HTR-8/SVneo (cell line): Measurements from ENCODE around the gene CWC27.

Experiments used
- DNase-seq: peaks from one replicate; pipeline ENCODE4 v3.0.0; 2011; ENCODE audit warnings: low spot score, mixed read lengths; ENCODE audit not compliant: insufficient read length
- FAIRE-seq: peaks from 2 replicates; lab custom pipeline; 2011; peaks lifted over from hg19 to GRCh38; lab: Jason Lieb, UNC

The CWC27 gene

GRCh38 chr5:65024681-65025080, 256.0 kb downstream of the CWC27 start:
- no peak for FAIRE-seq
- DNase-seq = no peak

DNA sequence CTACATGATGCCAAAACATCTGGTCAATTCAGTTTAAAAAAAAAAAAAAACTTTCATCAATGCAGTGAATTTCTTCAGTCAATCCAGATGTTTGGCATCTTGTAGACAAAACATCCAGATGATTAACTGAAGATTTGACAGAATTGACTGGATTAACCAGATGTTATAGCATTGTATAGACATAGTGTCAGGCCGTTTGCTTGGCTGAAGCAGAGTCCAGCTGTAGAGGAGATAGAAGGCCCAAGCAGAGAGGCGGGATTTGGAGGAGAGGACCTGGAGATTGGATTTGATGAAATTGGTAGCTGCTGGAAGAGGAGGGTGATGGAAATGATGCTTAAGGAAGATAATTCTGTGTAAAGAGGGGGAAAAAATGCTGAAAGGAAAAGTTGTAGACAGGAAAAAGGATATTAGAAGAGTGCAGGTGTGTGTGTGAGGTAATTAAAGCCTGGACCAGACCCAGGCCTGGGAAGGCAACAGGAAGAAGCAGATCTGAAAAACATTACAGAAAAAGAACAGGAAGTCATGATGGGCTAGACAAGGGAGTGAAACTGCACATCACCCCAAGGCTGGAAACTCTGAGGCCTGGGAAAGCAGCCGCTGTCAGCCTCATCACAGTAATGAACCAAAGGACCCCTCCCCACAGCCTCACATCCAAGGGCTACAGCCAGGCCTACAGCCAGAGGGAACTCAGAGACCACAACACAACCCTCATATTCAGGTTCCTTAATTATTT, 258.3 kb downstream of the CWC27 start:
- DNase-seq (no peak), FAIRE-seq (no peak)

DNA sequence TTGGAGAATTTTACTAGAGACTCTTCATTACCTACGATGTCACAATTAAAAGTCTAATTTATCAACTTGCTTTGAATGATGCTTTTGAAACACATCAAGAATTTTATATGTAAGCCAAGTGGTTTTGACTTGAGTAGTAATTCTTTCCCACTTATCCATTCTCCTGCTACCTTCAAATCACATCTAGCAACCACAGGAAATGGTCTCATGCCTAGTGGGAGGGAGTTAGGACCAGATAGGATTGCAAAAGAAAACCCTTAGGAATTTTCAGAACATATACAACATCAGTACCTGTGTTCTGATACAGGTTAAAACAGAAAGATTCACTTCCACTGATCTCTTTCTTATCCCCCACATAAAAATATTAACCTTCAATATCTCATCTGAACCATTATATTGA, 260.4 kb downstream of the CWC27 start:
- FAIRE-seq = no peak
- no peak for DNase-seq

- DNase-seq (no peak), FAIRE-seq (no peak)
Measured at GRCh38 chr5:65030056-65030455, 261.3 kb downstream of the CWC27 start.

GRCh38 chr5:65032250-65032649, 263.5 kb downstream of the CWC27 start:
- DNase-seq (no peak), FAIRE-seq (no peak)

DNA sequence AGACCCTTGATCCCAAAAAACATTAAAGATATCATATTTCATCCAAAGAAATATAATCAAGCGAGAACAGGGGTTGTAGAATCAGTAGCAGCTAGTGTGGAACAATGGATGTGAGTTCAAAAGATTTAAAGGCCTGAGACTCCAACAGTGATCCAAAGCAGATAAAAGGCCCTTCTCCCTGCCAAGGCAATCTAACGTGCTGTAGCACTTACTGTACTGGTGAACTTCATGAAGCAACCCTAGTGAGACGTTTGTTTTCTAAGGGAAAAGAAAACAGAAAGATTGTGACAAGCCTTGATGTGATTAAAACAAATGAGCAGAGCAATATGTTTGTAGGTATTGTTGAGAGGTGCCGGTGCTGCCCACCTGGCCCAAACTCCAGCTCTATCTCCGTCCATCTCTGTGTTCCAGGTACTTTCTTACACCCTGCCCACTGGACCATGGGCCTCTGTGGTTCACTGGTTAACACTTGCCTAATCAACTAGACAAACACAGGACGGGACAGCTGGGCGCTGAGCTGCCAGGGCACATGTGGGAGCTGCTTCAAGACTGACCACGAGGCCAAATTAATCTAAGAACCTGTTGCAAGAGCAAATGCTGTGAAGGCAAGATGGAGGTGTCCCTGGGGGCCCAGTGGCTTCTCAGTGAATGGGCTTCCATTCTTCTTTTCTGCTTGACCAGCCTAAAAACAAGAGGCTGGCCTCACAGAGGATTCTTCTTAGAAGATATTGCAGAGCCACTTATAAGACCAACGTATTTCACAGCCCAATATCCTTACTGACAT, 265.5 kb downstream of the CWC27 start:
- DNase-seq (no peak), FAIRE-seq (no peak)

GRCh38 chr5:65034813-65035209, 266.1 kb downstream of the CWC27 start:
- FAIRE-seq = no peak
- no peak for DNase-seq

- peak; percentile 93 for DNase-seq
- FAIRE-seq = peak; percentile 62
Measured at GRCh38 chr5:65035211-65036206, 266.8 kb downstream of the CWC27 start.

- FAIRE-seq = no peak
- peak; percentile 25 for DNase-seq
Measured at GRCh38 chr5:65037831-65038815, 269.4 kb downstream of the CWC27 start.

DNA sequence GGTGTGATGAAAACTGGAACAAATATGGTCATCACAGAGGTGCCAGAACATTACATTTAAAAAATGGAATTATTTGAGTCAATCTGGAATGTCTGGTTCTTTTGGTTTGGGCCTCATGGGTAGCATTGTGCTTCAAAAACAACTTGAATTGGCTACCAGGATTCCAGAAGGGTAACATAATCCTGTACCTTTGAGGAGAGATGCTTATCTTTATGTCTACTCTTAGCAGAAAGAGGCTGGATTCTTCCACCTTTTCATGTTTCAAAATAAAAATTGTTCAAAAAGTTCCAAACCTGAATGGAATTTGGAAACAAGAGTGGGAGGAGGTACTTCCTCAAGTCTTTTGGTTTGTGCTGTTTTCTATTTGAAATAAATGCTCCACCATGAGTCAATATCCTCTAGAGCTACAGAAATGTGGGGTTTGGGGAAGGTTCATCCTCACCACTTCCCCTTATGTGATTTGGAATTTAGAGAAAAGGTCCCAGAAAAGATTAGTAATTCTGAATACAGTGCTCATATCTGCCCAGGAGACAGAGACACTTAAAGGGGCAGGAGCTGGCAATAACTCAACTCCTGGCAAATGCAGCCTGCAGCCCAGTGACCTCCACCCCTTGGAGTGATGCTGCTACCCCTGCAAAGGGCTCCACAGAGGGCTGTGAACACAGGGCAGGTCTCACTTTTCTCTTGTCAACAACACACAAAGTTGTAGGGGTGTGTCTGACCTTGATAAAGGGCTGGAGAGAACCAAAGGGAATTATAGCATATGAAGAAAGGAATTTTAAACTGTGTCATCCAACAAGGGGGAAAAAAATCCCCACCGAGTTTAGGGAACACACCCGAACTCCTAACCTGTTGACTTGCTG, 272.8 kb downstream of the CWC27 start:
- DNase-seq = no peak
- no peak for FAIRE-seq

DNA sequence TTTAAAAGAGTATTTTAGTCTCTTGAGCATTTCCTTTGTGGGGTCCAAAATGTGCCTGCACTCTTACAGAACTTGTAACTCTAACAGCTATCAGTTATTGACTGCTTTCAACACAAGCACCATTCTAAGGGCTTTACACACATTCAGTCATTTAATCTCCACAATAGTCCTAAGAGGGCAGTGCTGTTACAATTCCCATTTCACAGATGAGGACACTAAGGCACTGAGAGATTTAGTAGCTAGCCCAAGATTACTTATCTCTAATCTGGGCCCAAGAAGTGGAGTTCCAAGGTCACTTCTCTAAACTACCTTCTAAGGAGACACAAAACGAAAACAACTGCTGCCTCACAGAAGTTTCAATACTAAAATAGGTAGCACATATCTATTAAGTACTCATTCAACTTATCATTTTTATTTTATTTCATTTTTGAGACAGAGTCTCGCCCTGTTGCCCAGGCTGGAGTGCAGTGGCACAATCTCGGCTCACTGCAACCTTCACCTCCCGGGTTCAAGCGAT, 275.2 kb downstream of the CWC27 start:
- no peak for FAIRE-seq
- DNase-seq = no peak

GRCh38 chr5:65047225-65047624, 278.5 kb downstream of the CWC27 start:
- FAIRE-seq = no peak
- DNase-seq = no peak

- FAIRE-seq = no peak
Measured at GRCh38 chr5:65047948-65048690, 279.4 kb downstream of the CWC27 start.

GRCh38 chr5:65050140-65050539, 281.4 kb downstream of the CWC27 start:
- FAIRE-seq (no peak), DNase-seq (no peak)

More at GRCh38 chr5:65047948-65048690, 279.4 kb downstream of the CWC27 start:
- DNase-seq = no peak

DNA sequence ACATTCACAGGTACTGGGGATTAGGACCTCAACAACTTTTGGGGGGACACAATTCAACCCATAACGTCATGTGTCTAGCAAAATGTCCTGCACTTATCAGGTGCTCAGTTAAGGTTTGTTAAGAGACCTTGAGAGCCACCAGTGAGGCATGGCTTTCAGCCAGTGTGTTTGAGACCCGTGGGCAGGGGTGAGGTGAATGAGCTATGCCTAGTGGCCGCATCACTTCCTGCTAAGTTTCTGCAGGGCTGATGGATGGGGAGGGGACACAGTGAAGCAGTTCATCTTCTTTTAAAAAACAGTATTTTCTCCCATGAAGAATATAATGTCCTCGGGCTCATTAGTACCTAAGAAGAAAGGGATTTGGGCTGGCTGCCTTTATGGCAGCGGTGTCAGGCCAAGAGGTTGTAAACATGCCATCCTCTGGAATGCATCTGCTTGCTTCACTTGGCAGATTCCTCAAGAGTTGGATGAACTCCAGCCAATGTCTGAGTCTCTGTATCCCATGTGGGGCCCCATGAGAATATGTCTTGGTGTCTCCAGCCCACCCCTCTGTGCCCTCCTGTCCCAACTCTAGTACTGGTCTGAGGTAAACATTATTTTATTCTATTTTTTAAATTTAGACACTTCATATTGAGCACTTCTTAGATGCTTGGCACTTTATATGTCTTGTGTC, 282.2 kb downstream of the CWC27 start:
- FAIRE-seq = no peak
- DNase-seq = peak; percentile 12

GRCh38 chr5:65055938-65056337, 287.2 kb downstream of the CWC27 start:
- no peak for DNase-seq
- no peak for FAIRE-seq
